GM23338 (cell line): ENCODE results near the gene CHST11.

Source experiments
- CREB1 ChIP-seq: fragments of 250-450 bp; sonication (Bioruptor Pico); IDR thresholded peaks from 2 replicates; pipeline ENCODE4 v1.5.0; 2020; ENCODE audit warnings: low read depth, mild to moderate bottlenecking, moderate library complexity
- EZH2 ChIP-seq: fragments of 200-600 bp; sonication (generic); IDR thresholded peaks from one replicate; pipeline ENCODE4 v1.8.0; 2017; ENCODE audit warnings: antibody characterized with exemption, mild to moderate bottlenecking, low read depth; ENCODE audit not compliant: unreplicated experiment
- EZH2phosphoT487 ChIP-seq: fragments of 200-600 bp; sonication (generic); IDR thresholded peaks from one replicate; pipeline ENCODE4 v1.8.1; 2018; ENCODE audit warnings: antibody characterized with exemption; ENCODE audit not compliant: unreplicated experiment
- JUNB ChIP-seq: IDR thresholded peaks from one replicate; pipeline ENCODE4 v1.6.1; 2016; ENCODE audit warnings: antibody characterized with exemption; ENCODE audit not compliant: unreplicated experiment
- NANOG ChIP-seq: IDR thresholded peaks from 2 replicates; pipeline ENCODE4 v1.6.1; 2016; ENCODE audit warnings: antibody characterized with exemption, borderline replicate concordance
- POLR2AphosphoS5 ChIP-seq: IDR thresholded peaks from 2 replicates; pipeline ENCODE4 v1.6.1; 2016; ENCODE audit warnings: antibody characterized with exemption, low read depth
- STAT1 ChIP-seq: IDR thresholded peaks from one replicate; pipeline ENCODE4 v1.6.1; 2016; ENCODE audit warnings: antibody characterized with exemption; ENCODE audit not compliant: unreplicated experiment
- TF ChIP-seq, protein P1 (sequence below), 2 experiments: fragments of 200-600 bp in 1 of 2; sonication (generic) in 1 of 2; conservative IDR thresholded peaks; 2 replicates each; pipeline versions ENCODE4 v1.5.1 to v1.6.1; 2016 to 2017; ENCODE audit warnings: antibody characterized with exemption in 2 of 2, low read depth in 2 of 2, mild to moderate bottlenecking in 2 of 2, moderate library complexity in 1 of 2
- TF ChIP-seq, protein P2 (sequence below): IDR thresholded peaks from one replicate; pipeline ENCODE4 v1.6.1; 2018; ENCODE audit warnings: antibody characterized with exemption; ENCODE audit not compliant: unreplicated experiment
- TF ChIP-seq, protein P3 (sequence below): IDR thresholded peaks from 2 replicates; pipeline ENCODE4 v1.6.1; 2016; ENCODE audit warnings: antibody characterized with exemption

DNA sequence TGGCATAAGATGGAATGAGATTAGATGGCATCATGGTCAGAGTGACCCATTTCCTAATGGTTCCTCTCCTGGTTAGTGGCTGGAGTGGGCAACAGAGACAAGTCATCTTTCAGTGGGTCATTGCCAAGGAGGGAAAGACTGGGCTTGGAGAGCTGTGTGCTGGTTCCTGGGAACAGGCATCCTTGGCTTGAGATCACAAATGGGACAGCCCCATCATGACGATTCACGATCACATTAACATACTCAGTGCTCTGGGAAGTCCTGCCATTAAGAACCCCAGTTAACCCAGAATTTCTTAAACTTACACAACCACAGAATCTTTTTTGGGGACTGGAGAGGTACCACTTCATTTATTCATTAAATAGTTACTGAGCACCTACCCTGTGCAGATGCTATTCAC lies 27.3 kb downstream of the CHST11 start:
- TF ChIP-seq, protein P1, sequence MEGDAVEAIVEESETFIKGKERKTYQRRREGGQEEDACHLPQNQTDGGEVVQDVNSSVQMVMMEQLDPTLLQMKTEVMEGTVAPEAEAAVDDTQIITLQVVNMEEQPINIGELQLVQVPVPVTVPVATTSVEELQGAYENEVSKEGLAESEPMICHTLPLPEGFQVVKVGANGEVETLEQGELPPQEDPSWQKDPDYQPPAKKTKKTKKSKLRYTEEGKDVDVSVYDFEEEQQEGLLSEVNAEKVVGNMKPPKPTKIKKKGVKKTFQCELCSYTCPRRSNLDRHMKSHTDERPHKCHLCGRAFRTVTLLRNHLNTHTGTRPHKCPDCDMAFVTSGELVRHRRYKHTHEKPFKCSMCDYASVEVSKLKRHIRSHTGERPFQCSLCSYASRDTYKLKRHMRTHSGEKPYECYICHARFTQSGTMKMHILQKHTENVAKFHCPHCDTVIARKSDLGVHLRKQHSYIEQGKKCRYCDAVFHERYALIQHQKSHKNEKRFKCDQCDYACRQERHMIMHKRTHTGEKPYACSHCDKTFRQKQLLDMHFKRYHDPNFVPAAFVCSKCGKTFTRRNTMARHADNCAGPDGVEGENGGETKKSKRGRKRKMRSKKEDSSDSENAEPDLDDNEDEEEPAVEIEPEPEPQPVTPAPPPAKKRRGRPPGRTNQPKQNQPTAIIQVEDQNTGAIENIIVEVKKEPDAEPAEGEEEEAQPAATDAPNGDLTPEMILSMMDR (conservative IDR thresholded peaks at IDR 0.05; ENCODE audit: low read depth in 2 of 2), result no peak
- no peak for TF ChIP-seq POLR2AphosphoS5
- no peak for TF ChIP-seq EZH2
- no peak for TF ChIP-seq EZH2phosphoT487
- no peak for TF ChIP-seq STAT1
- TF ChIP-seq, protein P2, sequence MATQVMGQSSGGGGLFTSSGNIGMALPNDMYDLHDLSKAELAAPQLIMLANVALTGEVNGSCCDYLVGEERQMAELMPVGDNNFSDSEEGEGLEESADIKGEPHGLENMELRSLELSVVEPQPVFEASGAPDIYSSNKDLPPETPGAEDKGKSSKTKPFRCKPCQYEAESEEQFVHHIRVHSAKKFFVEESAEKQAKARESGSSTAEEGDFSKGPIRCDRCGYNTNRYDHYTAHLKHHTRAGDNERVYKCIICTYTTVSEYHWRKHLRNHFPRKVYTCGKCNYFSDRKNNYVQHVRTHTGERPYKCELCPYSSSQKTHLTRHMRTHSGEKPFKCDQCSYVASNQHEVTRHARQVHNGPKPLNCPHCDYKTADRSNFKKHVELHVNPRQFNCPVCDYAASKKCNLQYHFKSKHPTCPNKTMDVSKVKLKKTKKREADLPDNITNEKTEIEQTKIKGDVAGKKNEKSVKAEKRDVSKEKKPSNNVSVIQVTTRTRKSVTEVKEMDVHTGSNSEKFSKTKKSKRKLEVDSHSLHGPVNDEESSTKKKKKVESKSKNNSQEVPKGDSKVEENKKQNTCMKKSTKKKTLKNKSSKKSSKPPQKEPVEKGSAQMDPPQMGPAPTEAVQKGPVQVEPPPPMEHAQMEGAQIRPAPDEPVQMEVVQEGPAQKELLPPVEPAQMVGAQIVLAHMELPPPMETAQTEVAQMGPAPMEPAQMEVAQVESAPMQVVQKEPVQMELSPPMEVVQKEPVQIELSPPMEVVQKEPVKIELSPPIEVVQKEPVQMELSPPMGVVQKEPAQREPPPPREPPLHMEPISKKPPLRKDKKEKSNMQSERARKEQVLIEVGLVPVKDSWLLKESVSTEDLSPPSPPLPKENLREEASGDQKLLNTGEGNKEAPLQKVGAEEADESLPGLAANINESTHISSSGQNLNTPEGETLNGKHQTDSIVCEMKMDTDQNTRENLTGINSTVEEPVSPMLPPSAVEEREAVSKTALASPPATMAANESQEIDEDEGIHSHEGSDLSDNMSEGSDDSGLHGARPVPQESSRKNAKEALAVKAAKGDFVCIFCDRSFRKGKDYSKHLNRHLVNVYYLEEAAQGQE, result no peak
- TF ChIP-seq, protein P3, sequence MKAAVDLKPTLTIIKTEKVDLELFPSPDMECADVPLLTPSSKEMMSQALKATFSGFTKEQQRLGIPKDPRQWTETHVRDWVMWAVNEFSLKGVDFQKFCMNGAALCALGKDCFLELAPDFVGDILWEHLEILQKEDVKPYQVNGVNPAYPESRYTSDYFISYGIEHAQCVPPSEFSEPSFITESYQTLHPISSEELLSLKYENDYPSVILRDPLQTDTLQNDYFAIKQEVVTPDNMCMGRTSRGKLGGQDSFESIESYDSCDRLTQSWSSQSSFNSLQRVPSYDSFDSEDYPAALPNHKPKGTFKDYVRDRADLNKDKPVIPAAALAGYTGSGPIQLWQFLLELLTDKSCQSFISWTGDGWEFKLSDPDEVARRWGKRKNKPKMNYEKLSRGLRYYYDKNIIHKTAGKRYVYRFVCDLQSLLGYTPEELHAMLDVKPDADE, result no peak
- no peak for TF ChIP-seq JUNB
- no peak for TF ChIP-seq NANOG
- TF ChIP-seq CREB1 (CRISPR knock-in tag), result no peak
